ENCODE measurements around the gene DIP2A.

DNA sequence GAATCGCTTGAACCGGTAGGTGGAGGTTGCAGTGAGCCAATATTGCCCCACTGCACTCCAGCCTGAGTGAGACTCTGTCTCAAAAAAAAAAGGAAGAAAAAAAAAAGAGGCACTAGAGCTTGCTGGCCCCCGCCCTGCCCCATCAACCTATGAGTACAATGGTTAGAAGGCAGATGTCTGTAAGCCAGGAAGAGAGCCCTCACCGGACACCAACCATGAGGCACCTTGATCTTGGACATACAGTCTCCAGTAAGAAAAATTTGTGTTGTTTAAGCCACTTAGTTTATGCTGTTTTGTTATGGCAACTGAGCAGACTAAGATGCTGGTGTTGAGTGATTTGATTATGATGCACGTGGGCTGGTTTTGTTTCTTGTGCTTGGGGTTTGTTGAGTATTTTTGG is 34.2 kb downstream of the DIP2A start:
- TF ChIP-seq, protein P1, sequence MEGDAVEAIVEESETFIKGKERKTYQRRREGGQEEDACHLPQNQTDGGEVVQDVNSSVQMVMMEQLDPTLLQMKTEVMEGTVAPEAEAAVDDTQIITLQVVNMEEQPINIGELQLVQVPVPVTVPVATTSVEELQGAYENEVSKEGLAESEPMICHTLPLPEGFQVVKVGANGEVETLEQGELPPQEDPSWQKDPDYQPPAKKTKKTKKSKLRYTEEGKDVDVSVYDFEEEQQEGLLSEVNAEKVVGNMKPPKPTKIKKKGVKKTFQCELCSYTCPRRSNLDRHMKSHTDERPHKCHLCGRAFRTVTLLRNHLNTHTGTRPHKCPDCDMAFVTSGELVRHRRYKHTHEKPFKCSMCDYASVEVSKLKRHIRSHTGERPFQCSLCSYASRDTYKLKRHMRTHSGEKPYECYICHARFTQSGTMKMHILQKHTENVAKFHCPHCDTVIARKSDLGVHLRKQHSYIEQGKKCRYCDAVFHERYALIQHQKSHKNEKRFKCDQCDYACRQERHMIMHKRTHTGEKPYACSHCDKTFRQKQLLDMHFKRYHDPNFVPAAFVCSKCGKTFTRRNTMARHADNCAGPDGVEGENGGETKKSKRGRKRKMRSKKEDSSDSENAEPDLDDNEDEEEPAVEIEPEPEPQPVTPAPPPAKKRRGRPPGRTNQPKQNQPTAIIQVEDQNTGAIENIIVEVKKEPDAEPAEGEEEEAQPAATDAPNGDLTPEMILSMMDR (IDR thresholded peaks at IDR 0.05; ENCODE audit: low read depth, low read length): no peak
- TF ChIP-seq POLR2A (IDR thresholded peaks at IDR 0.05; ENCODE audit: extremely low read depth, insufficient read length): no peak
- TF ChIP-seq, protein P2, sequence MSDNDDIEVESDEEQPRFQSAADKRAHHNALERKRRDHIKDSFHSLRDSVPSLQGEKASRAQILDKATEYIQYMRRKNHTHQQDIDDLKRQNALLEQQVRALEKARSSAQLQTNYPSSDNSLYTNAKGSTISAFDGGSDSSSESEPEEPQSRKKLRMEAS (IDR thresholded peaks at IDR 0.05; ENCODE audit: low read depth, low read length): no peak

Measured in NB4 (cell line).